Airway epithelial cell (primary cell): ENCODE measurements around the gene BRD7. TPM values are rescaled to one million over a fixed set of nuclear protein-coding genes. Genes with fewer than 3 reads are reported as not detected.

Experiments
- total RNA-seq: library from RNA; depleted of rRNA; stranded (reverse); fragments of >200 nt; gene quantifications from 2 replicates; pipeline ENCODE4 v1.2.3, GENCODE V29; 2015

BRD7 gene
- total RNA-seq = 41.8 and 44.6 TPM in 2 replicates

DNA sequence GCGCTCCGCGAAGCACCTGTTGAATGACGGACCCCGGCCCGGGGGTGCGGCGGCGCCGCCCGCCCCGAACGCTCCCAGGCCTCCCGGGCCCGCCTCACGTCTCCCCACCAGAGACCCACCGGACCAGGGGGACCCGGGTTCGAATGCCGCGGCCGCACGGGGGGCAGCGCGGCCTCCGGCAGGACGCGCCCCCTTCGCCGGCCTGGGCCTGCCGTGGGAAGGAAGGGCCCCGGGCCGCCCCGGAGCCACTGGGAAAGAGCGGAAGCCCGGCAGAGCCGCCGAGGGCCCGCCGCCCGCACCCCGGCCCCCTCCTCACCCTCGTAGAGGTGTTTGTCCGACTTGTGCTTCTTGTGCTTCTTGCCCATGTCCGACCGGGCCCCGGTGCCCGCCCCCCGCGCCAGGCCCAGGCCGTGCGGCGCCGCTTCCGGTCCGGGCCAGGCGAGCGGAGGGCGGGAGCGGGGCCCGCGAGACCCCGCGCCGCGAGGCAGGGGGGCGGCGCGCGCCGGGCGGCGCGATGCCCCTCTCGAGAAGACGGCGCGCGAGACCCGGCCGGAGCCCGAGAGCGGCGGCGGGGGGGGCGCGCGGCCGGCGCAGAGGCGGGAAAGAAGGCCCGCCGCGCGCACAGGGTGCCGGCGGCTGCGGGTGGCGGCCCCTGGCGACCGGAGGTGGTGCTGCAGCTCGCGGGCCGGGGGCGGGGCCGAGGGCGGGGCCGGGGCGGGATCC is at the start of gene BRD7:
Gene BRD7, minus strand, starts transcription at position 579 of the 723 bp plus-strand sequence. Its CDS starts 214 bp downstream, at position 365.

DNA sequence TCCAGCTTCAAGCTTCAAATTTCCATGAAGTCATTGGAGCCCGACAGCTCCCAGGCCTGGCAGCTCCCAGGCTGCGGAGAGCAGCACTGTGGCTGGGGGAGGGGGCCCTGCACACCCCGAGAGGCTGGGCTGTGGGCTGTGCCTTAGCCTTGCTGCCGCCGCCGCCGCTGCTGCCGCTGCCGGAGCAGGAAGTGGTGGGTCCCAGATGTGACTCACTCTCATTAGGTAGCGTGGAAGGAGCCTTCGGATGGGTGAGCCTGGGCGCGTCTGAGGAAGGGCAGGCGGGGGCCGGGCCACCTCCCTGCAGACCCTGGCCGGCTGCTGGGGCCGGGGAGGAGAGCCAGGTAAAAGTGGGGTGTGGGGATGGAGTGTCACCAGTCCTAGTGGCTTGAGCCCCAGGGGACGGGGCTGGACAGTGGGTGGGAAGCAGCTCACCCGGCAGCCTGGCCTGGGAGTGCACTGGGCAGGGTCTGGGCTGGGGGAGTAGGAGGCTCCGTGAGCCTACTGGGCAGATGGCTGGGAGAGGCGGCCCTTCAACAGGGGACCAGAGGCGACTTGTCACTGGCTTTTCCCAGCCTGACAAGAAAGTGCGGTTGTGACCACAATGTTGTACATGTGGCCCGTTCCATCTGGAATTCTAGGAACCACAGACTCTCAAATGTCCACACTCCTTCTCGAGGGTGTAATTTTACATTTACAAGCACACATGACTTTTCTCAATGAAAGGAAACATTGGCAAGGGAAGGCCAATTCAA is 102.3 kb downstream of the BRD7 start, which contains the start of gene ADCY7:
Gene ADCY7, plus strand, starts transcription at position 215 of the 755 bp plus-strand sequence. CDS start 21,629 bp downstream, outside the sequence.

Other genes starting within 250 kb of the BRD7 start
- gene TENT4B, start 215.7 kb downstream of the BRD7 start, total RNA-seq = 3.9 and 8.6 TPM in 2 replicates
- 22.9 and 33.1 TPM in 2 replicates for gene ADCY7, start 102.4 kb downstream of the BRD7 start, total RNA-seq
- gene NKD1, start 179.4 kb upstream of the BRD7 start, total RNA-seq = 0.07 and 0.19 TPM in 2 replicates